Cerebellar cortex (tissue), 1 donor: ENCODE measurements around the gene NDUFB4.
A peak's percentile ranks its signal among the peaks of the same experiment; 100 is the strongest.
"Not testable (repeated sequence)": the region's sequence is repeated elsewhere in the genome, so short reads cannot be mapped to it uniquely, and the experiment has no call there.

Experiments
- DNase-seq: peaks from one replicate; pipeline ENCODE4 v3.0.0-alpha.2; 2015; ENCODE audit warnings: low spot score

NDUFB4 gene

GRCh38 chr3:120637851-120638559 is 41.9 kb downstream of the NDUFB4 start:
- peak; percentile 76 for DNase-seq

- not testable (repeated sequence) for DNase-seq
Measured at GRCh38 chr3:120638820-120639219, 42.7 kb downstream of the NDUFB4 start.

GRCh38 chr3:120640231-120640630 is 44.1 kb downstream of the NDUFB4 start:
- DNase-seq: peak; percentile 77

GRCh38 chr3:120641696-120642246 is 45.6 kb downstream of the NDUFB4 start:
- peak; percentile 95 for DNase-seq

GRCh38 chr3:120642368-120642948 is 46.3 kb downstream of the NDUFB4 start:
- no peak for DNase-seq

- peak; percentile 84 for DNase-seq
Measured at GRCh38 chr3:120645083-120645845, 49.1 kb downstream of the NDUFB4 start.

- no peak for DNase-seq
Measured at GRCh38 chr3:120646771-120647432, 50.8 kb downstream of the NDUFB4 start.

- DNase-seq: no peak
Measured at GRCh38 chr3:120648290-120648689, 52.2 kb downstream of the NDUFB4 start.

- DNase-seq: no peak
Measured at GRCh38 chr3:120649830-120650233, 53.7 kb downstream of the NDUFB4 start.

- no peak for DNase-seq
Measured at GRCh38 chr3:120650311-120650710, 54.2 kb downstream of the NDUFB4 start.
